Lower lobe of right lung (tissue), 2 donors: ENCODE measurements around the gene COL4A6. TPM values are rescaled to one million over a fixed set of nuclear protein-coding genes. Genes with fewer than 3 reads are reported as not detected.

ENCODE experiments used
- ATAC-seq, 2 donors: fragments of 200-7000 bp; cut with Tn5 transposase; one replicate each; pipeline ENCODE4 v1.9.1; 2020 to 2022; ENCODE audit warnings: mild to moderate bottlenecking in 2 of 2, moderate library complexity in 2 of 2
- DNase-seq: peaks from one replicate; pipeline ENCODE4 v3.0.0-alpha.2; 2020
- H3K27ac ChIP-seq: fragments of 200-600 bp; one replicate; pipeline ENCODE4 v1.8.0; 2022
- H3K27me3 ChIP-seq: fragments of 200-600 bp; one replicate; pipeline ENCODE4 v1.8.0; 2022; ENCODE audit warnings: low read depth
- H3K36me3 ChIP-seq: fragments of 200-600 bp; one replicate; pipeline ENCODE4 v1.8.0; 2022; ENCODE audit warnings: mild to moderate bottlenecking
- H3K4me1 ChIP-seq: fragments of 200-600 bp; one replicate; pipeline ENCODE4 v1.8.0; 2022
- H3K4me3 ChIP-seq: fragments of 200-600 bp; one replicate; pipeline ENCODE4 v1.8.0; 2022; ENCODE audit warnings: mild to moderate bottlenecking
- H3K9me3 ChIP-seq: fragments of 200-600 bp; one replicate; pipeline ENCODE4 v1.8.0; 2022
- CTCF ChIP-seq: fragments of 200-600 bp; IDR thresholded peaks from one replicate; pipeline ENCODE4 v1.8.0; 2022; ENCODE audit warnings: antibody characterized with exemption, mild to moderate bottlenecking
- intact Hi-C: fragments of 100-400 bp; cut with DNase I; formaldehyde crosslinking; loops from one replicate; pipeline ENCODE4 v1.11.0; 2022
- total RNA-seq: library from RNA; stranded (reverse); fragmentation: NEBNext Ultra II Directional; extraction: Animal tissue kit (Norgen Biotek cat#: 25700); gene quantifications from one replicate; pipeline ENCODE4 v1.2.1, GENCODE V29; 2021
- donor health status: DM: no; HTN: yes; CAD: no; lungs with severe emphysema.

Gene COL4A6
- total RNA-seq, 1 donor from 2014 or later = 1.8 TPM

GRCh38 chrX:108464604-108465003 lies 26.4 kb upstream of the COL4A6 start:
- no peak for TF ChIP-seq CTCF
- H3K9me3 ChIP-seq = no peaks in the 10 kb centered on the region
- ATAC-seq (no peak), DNase-seq (no peak)
- intact Hi-C loops = no loop called here
- no peaks in the 10 kb centered on the region for H3K36me3 ChIP-seq
- H3K27ac ChIP-seq = no peak overlapping the region
- H3K4me1 ChIP-seq = no peaks in the 10 kb centered on the region
- no peaks in the 10 kb centered on the region for H3K27me3 ChIP-seq
- no peak overlapping the region for H3K4me3 ChIP-seq

DNA sequence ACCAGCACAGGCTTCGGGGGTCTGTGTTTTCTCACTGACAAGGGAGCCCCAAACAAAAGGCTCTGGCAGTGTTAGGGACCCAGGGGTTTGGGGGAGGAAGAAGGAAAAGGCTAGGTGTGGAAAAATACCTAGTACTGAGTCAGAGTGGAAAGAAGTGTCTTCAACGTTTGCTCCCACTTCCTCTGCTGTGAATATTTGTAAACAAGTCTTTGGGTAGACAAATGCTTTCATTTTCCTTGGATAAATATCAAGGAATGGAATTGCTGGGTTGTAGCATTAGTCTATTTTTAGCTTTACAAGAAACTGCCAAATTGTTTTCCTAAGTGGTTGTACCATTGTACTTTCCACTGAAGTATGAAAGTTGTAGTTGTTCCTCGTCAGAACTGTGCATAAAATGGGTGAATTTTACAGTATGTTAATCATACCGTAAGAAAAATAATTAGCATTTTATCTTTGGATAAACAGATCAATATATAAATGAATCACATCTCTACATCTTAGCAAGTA lies 18.8 kb upstream of the COL4A6 start:
- H3K27ac ChIP-seq = no peak overlapping the region
- no peaks in the 10 kb centered on the region for H3K27me3 ChIP-seq
- ATAC-seq = no peak
- no peak for TF ChIP-seq CTCF
- no peaks in the 10 kb centered on the region for H3K9me3 ChIP-seq
- intact Hi-C loops = no loop called here
- no peak for DNase-seq
- H3K4me3 ChIP-seq = no peak overlapping the region
- no peaks in the 10 kb centered on the region for H3K4me1 ChIP-seq
- H3K36me3 ChIP-seq = no peaks in the 10 kb centered on the region

GRCh38 chrX:108453841-108454240 lies 15.6 kb upstream of the COL4A6 start:
- intact Hi-C loops = no loop called here
- DNase-seq (no peak), ATAC-seq (no peak)
- TF ChIP-seq CTCF = no peak
- Histone ChIP-seq H3K36me3 (no peaks in the 10 kb centered on the region), H3K4me3 (no peak overlapping the region), H3K4me1 (no peaks in the 10 kb centered on the region), H3K9me3 (no peaks in the 10 kb centered on the region), H3K27ac (no peak overlapping the region), H3K27me3 (no peaks in the 10 kb centered on the region)

DNA sequence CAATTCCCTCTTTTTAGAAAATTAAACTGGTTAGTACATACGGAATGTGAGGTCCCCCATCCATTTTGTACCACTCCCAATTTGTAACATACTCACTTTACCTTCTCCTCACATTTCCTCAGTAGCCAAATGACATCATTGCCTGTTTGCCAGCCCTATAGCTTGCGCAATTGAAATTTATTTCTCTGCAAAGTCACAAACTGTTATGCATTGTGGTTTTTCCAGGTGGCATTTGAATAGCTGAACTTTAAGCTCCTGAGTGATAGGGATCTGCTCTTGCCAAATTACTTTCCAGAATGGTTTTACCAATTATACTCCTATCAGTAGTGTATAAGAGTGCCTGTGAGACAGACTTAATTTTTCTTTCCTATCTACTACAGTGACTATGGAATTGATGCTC lies 9.1 kb upstream of the COL4A6 start:
- intact Hi-C loops = no loop called here
- Histone ChIP-seq H3K4me1 (no peaks in the 10 kb centered on the region), H3K4me3 (no peak overlapping the region), H3K9me3 (no peaks in the 10 kb centered on the region), H3K27me3 (no peaks in the 10 kb centered on the region), H3K27ac (no peak overlapping the region), H3K36me3 (no peaks in the 10 kb centered on the region)
- ATAC-seq (no peak), DNase-seq (no peak)
- no peak for TF ChIP-seq CTCF

- no peak for TF ChIP-seq CTCF
- no peak for ATAC-seq
- DNase-seq = no peak
- Histone ChIP-seq H3K36me3 (no peaks in the 10 kb centered on the region), H3K9me3 (no peaks in the 10 kb centered on the region), H3K27ac (no peak overlapping the region), H3K4me3 (no peak overlapping the region), H3K27me3 (no peaks in the 10 kb centered on the region), H3K4me1 (no peaks in the 10 kb centered on the region)
- intact Hi-C loops = no loop called here
Measured at GRCh38 chrX:108442901-108443464, 4.8 kb upstream of the COL4A6 start.
